Endothelial cell of umbilical vein (primary cell): ENCODE data around the gene USP19. TPM values are rescaled to one million over a fixed set of nuclear protein-coding genes. Genes with fewer than 3 reads are reported as not detected.

ENCODE experiments used
- BruUV-seq: library from RNA; stranded (reverse); fragments of 400-500 nt; replicated peaks from 2 replicates; lab custom pipeline; 2021; lab: Mats Ljungman, UMichigan
- CTCF ChIA-PET: fragments of 300-600, 350-600 bp; sonication (Branson Sonifier 250); formaldehyde crosslinking; loops from one replicate; lab custom pipeline; 2021; ENCODE audit warnings: antibody characterized with exemption, inconsistent platforms; lab: Charles Lee
- POLR2A ChIA-PET: fragments of 300-600, 350-600 bp; sonication (Branson Sonifier 250); formaldehyde crosslinking; loops from one replicate; lab custom pipeline; 2021; ENCODE audit warnings: antibody characterized with exemption, inconsistent platforms; lab: Charles Lee
- DNase-seq: peaks from one replicate; pipeline ENCODE4 v3.0.0-alpha.2; 2011; ENCODE audit warnings: low read depth, low spot score
- FAIRE-seq: peaks from 2 replicates; lab custom pipeline; 2011; peaks lifted over from hg19 to GRCh38; lab: Jason Lieb, UNC
- H2AFZ ChIP-seq: 2 replicates; pipeline ENCODE4 v1.6.0; 2012; ENCODE audit warnings: low read depth, low read length, control low read depth, inconsistent platforms
- H3K27ac ChIP-seq: 2 replicates; pipeline ENCODE4 v1.5.1; 2011; ENCODE audit warnings: low read depth, mild to moderate bottlenecking, control low read depth, low read length, moderate library complexity; ENCODE audit not compliant: insufficient read depth
- H3K27me3 ChIP-seq, 2 experiments: 2 replicates each; pipeline versions ENCODE4 v1.6.0 to v1.6.1; 2011; ENCODE audit warnings: low read length in 2 of 2, mixed read lengths in 1 of 2; ENCODE audit not compliant: control insufficient read depth in 2 of 2, insufficient read depth in 2 of 2
- H3K36me3 ChIP-seq, 2 experiments: 2 replicates in 1 of 2; 3 replicates in 1 of 2; pipeline ENCODE4 v1.5.1; 2011; ENCODE audit warnings: low read length in 2 of 2, mild to moderate bottlenecking in 1 of 2, moderate library complexity in 1 of 2; ENCODE audit not compliant: control insufficient read depth in 2 of 2, insufficient read depth in 2 of 2; ENCODE audit errors: extremely low read depth in 1 of 2
- H3K4me1 ChIP-seq: 3 replicates; pipeline ENCODE4 v1.5.1; 2011; ENCODE audit warnings: mild to moderate bottlenecking, low read length; ENCODE audit not compliant: control insufficient read depth, insufficient read depth; ENCODE audit errors: extremely low read depth
- H3K4me2 ChIP-seq: 2 replicates; pipeline ENCODE4 v1.6.1; 2011; ENCODE audit warnings: low read length, control low read depth, mixed read lengths; ENCODE audit not compliant: insufficient read depth
- H3K4me3 ChIP-seq, 3 experiments: fragments of 200-600 bp in 1 of 3; sonication (generic), shearing (Covaris generic) in 1 of 3; replicated peaks in 1 of 3; 2 replicates each; pipeline ENCODE4 v1.5.1; 2011 to 2016; ENCODE audit warnings: control low read depth in 3 of 3, low read length in 3 of 3, mild to moderate bottlenecking in 2 of 3, inconsistent platforms in 1 of 3, low read depth in 1 of 3, moderate library complexity in 1 of 3; ENCODE audit not compliant: insufficient read depth in 1 of 3
- H3K79me2 ChIP-seq: 2 replicates; pipeline ENCODE4 v1.6.0; 2012; ENCODE audit warnings: low read length, inconsistent platforms; ENCODE audit not compliant: control insufficient read depth, insufficient read depth
- H3K9ac ChIP-seq: replicated peaks from 2 replicates; pipeline ENCODE3; 2011; ENCODE audit warnings: low read length, control low read depth; ENCODE audit not compliant: insufficient read depth; ENCODE audit errors: extremely low read depth
- H3K9me1 ChIP-seq: replicated peaks from 3 replicates; pipeline ENCODE4 v1.6.0; 2011; ENCODE audit warnings: mild to moderate bottlenecking, low read length; ENCODE audit not compliant: control insufficient read depth, insufficient read depth; ENCODE audit errors: extremely low read depth
- H3K9me3 ChIP-seq: replicated peaks from 2 replicates; pipeline ENCODE4 v1.5.1; 2012; ENCODE audit warnings: low read length, inconsistent platforms; ENCODE audit not compliant: control insufficient read depth, insufficient read depth
- H4K20me1 ChIP-seq: replicated peaks from 2 replicates; pipeline ENCODE3; 2011; ENCODE audit warnings: mild to moderate bottlenecking, low read length; ENCODE audit not compliant: control insufficient read depth, insufficient read depth; ENCODE audit errors: extremely low read depth
- EZH2 ChIP-seq: IDR thresholded peaks from 2 replicates; pipeline ENCODE4 v1.6.1; 2012; ENCODE audit warnings: borderline replicate concordance, low read depth, mild to moderate bottlenecking, moderate library complexity, low read length, inconsistent platforms; ENCODE audit not compliant: severe bottlenecking
- FOS ChIP-seq: IDR thresholded peaks from 2 replicates; pipeline ENCODE4 v1.6.1; 2011; ENCODE audit warnings: mild to moderate bottlenecking, low read length, moderate library complexity, borderline replicate concordance; ENCODE audit not compliant: insufficient read depth
- GATA2 ChIP-seq: IDR thresholded peaks from 2 replicates; pipeline ENCODE4 v1.7.0; 2011; ENCODE audit warnings: low read depth, mild to moderate bottlenecking, moderate library complexity, mixed read lengths, low read length; ENCODE audit not compliant: insufficient read length, insufficient read depth
- JUN ChIP-seq: IDR thresholded peaks from 2 replicates; pipeline ENCODE4 v1.6.1; 2011; ENCODE audit warnings: borderline replicate concordance, low read depth; ENCODE audit not compliant: insufficient read length, insufficient read depth
- MYC ChIP-seq: IDR thresholded peaks from one replicate; pipeline ENCODE4 v1.6.1; 2011; ENCODE audit warnings: mild to moderate bottlenecking, low read depth, low read length
- POLR2A ChIP-seq: IDR thresholded peaks from 2 replicates; pipeline ENCODE4 v1.6.1; 2012; ENCODE audit warnings: low read depth, mild to moderate bottlenecking, control low read depth, low read length
- POLR2AphosphoS5 ChIP-seq: IDR thresholded peaks from 2 replicates; pipeline ENCODE4 v1.6.1; 2012; ENCODE audit warnings: low read depth, mild to moderate bottlenecking, control low read depth, low read length, moderate library complexity; ENCODE audit not compliant: insufficient read depth
- dilution Hi-C: fragments of 300-500 bp; cut with MboI; formaldehyde crosslinking; loops from one replicate; pipeline ENCODE4 v1.15.0; 2019; ENCODE audit warnings: low sequenced_read_pairs; ENCODE audit not compliant: extremely low pct_ligation_motif_present
- intact Hi-C: fragments of 100-400 bp; cut with micrococcal nuclease; formaldehyde crosslinking; loops from one replicate; pipeline ENCODE4 v1.10.0; 2022
- polyA plus RNA-seq, 4 experiments: library from polyadenylated mRNA; depleted of rRNA in 3 of 4; stranded (reverse) in 3 of 4; unstranded in 1 of 4; fragments of >200 nt; gene quantifications; 2 replicates each; pipeline versions ENCODE4 v1.2.1 to v1.2.3, GENCODE V29; 2011 to 2012; ENCODE audit warnings: missing spikeins in 1 of 4
- total RNA-seq: library from RNA; stranded (reverse); gene quantifications from 2 replicates; pipeline ENCODE4 v1.2.3, GENCODE V29; 2021
- TF ChIP-seq, protein P1 (sequence below): IDR thresholded peaks from 2 replicates; pipeline ENCODE4 v1.6.1; 2011; ENCODE audit not compliant: insufficient read depth, insufficient read length

USP19 gene
- total and polyA plus RNA-seq, 2 donors (not counting 3 experiments of a cell fraction or from before 2014, with no cell fraction given): 31.3 to 39.1 TPM

DNA sequence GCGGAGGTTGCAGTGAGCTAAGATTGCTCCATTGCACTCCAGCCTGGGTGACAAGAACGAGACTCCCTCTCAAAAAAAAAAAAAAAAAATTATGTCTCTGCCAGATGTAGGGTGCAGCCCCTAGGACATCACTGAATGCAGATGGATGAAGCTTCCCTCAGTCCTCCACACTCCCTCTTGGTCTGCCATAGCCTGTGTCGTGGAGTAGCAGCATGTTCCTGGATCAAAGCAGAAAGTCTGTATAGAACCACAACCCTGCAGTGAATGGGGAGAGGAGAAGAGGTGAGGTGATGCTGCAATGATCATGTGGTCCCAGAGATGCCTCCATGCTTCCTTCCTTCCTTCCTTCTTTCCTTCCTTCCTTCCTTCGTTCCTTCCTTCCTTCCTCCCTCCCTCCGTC lies 27.5 kb upstream of the USP19 start:
- no peaks in the 10 kb centered on the region for H3K27me3 ChIP-seq
- no peaks in the 10 kb centered on the region for H4K20me1 ChIP-seq
- no peaks in the 10 kb centered on the region for H3K79me2 ChIP-seq
- intact Hi-C loops (no loop called here), dilution Hi-C loops (no loop called here)
- POLR2A ChIA-PET: interaction anchor here (0.7 kb wide), 1 partner anchor 905 kb away, joined by 3 read pairs; no protein-coding TSS in a partner anchor
- DNase-seq (no peak), FAIRE-seq (no peak)
- no peak overlapping the region for H3K27ac ChIP-seq
- no TSS peak for BruUV-seq
- no peaks in the 10 kb centered on the region for H3K36me3 ChIP-seq
- no peaks in the 10 kb centered on the region for H3K9me1 ChIP-seq
- no peak overlapping the region for H3K4me2 ChIP-seq
- H3K9ac ChIP-seq: no peak overlapping the region
- no peak overlapping the region for H3K4me3 ChIP-seq
- TF ChIP-seq EZH2 (no peak), JUN (no peak), GATA2 (no peak)
- no peak overlapping the region for H2AFZ ChIP-seq
- CTCF ChIA-PET: interaction anchor here (0.7 kb wide), 1 partner anchor 17 kb away, joined by 3 read pairs; no protein-coding TSS in a partner anchor
- no peaks in the 10 kb centered on the region for H3K4me1 ChIP-seq
- H3K9me3 ChIP-seq: no peaks in the 10 kb centered on the region

DNA sequence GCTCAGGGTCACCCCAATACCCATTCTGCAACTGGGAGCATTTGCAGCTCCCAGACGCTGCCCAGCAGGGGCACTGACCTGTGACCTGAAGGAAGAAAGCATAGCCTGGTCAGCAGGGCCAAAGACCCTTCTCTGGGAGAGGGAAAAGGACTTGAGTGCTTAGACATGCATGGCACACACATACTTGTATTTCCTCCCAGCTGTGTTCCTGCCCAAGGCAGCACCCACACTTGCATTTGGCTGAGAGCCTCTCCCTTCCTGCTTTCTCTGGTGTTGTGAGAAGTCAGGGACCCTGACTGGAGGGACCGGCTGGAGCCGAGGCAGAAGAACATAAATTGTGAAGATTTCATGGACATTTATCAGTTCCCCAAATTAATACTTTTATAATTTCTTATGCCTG lies 19.5 kb upstream of the USP19 start:
- TF ChIP-seq GATA2 (no peak), FOS (no peak), EZH2 (no peak), MYC (no peak), POLR2AphosphoS5 (no peak), POLR2A (no peak), JUN (no peak)
- TF ChIP-seq, protein P1, sequence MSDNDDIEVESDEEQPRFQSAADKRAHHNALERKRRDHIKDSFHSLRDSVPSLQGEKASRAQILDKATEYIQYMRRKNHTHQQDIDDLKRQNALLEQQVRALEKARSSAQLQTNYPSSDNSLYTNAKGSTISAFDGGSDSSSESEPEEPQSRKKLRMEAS: no peak
- CTCF ChIA-PET: no interaction called here
- no peak for DNase-seq
- intact Hi-C loops (no loop called here), dilution Hi-C loops (no loop called here)
- Histone ChIP-seq H3K79me2 (no peaks in the 10 kb centered on the region), H3K4me1 (no peaks in the 10 kb centered on the region), H3K9ac (no peak overlapping the region), H2AFZ (no peak overlapping the region), H3K27ac (no peak overlapping the region), H3K36me3 (no peaks in the 10 kb centered on the region), H3K27me3 (peaks cover 0 to 3% of the 10 kb centered on the region in 2 experiments), H3K9me3 (no peaks in the 10 kb centered on the region), H4K20me1 (no peaks in the 10 kb centered on the region), H3K4me3 (no peak overlapping the region), H3K9me1 (no peaks in the 10 kb centered on the region), H3K4me2 (no peak overlapping the region)
- BruUV-seq: no TSS peak
- no peak for FAIRE-seq
- POLR2A ChIA-PET: no interaction called here
